ENCODE data around the gene ELMO1.

ELMO1 gene

DNA sequence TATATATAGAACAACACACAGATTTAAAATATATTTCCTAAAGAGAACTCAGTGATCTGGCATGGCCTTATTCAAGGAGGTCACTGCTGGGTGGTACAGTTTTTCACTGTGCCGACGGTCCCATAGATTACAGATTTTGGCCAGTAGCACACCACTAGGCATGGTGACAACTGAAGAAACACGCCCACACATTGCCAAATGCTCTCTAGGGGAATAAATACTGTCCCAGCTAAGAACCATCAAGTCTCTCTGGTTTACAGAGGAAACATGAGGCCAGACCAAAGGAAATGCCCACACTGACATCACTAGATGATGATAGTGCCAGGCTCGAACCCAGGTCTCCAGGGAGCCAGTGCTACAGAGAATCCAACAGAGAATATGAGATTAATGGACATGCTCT is 316.8 kb downstream of the ELMO1 start:
- DNase-seq (ENCODE audit: low read depth), result no peak
- in situ Hi-C loops (cut with HindIII; ENCODE audit: low sequenced_read_pairs), result no loop called here
- H3K4me3 ChIP-seq (ENCODE audit: low read depth, low read length), result no peak overlapping the region
- TF ChIP-seq, protein P1, sequence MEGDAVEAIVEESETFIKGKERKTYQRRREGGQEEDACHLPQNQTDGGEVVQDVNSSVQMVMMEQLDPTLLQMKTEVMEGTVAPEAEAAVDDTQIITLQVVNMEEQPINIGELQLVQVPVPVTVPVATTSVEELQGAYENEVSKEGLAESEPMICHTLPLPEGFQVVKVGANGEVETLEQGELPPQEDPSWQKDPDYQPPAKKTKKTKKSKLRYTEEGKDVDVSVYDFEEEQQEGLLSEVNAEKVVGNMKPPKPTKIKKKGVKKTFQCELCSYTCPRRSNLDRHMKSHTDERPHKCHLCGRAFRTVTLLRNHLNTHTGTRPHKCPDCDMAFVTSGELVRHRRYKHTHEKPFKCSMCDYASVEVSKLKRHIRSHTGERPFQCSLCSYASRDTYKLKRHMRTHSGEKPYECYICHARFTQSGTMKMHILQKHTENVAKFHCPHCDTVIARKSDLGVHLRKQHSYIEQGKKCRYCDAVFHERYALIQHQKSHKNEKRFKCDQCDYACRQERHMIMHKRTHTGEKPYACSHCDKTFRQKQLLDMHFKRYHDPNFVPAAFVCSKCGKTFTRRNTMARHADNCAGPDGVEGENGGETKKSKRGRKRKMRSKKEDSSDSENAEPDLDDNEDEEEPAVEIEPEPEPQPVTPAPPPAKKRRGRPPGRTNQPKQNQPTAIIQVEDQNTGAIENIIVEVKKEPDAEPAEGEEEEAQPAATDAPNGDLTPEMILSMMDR (IDR thresholded peaks at IDR 0.05; ENCODE audit: low read depth, low read length, missing control alignments), result no peak

DNA sequence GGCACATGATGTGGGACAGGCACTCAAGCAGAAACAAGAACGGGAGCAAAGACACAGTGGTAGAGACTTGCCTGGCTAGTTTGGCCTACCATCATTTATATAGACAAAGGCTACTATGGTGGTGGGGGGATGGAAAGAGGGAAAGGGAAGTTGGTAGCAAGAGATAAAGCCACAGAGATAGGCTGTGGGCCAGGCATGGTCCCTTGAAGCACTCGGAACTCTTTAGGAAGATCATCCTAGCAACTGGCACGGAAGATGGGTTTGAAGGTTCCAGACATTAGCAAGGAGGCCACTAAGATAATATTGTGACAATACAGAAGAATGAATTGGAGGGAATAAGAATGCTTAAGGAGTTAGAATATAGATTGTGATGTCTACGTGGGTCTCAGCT is 319.6 kb downstream of the ELMO1 start:
- TF ChIP-seq, protein P1 (IDR thresholded peaks at IDR 0.05; ENCODE audit: low read depth, low read length, missing control alignments), result no peak
- in situ Hi-C loops (cut with HindIII; ENCODE audit: low sequenced_read_pairs), result no loop called here

DNA sequence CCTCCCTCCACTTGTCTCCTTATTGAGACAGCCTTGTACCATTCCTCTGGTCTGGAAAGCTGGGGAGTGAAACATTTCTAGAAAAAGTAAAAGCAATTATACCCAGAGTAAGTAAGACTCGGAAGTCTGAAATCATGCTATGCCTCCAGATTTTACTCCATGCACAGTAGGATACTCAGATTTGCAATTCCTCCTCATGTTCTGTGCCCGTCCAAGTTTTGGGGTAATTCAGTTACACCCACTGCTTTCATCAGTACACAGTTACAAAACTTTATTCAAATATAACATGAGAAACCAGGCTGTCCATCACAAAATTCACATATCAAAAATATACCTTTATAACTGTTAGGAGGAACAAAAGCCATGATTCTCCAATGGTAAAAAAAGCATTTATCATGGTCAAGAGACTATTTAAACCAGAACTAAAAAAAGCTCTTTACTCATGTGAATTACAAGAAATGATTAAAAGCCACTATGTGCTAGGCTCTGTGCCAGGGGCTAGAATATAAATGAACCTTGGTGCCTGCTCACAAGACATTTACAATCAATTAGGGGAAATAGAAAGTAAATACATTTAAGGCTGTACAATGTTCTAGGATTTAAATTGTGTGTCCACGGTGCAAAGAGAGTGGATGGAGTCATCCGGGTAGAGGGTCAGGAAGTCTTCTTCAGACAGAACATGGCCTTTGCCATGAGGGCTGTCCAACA is 320.2 kb downstream of the ELMO1 start:
- peak; percentile 16 for DNase-seq (ENCODE audit: low read depth)
- no peak overlapping the region for H3K4me3 ChIP-seq (ENCODE audit: low read depth, low read length)
- TF ChIP-seq, protein P1 (IDR thresholded peaks at IDR 0.05; ENCODE audit: low read depth, low read length, missing control alignments), result no peak
- in situ Hi-C loops (cut with HindIII; ENCODE audit: low sequenced_read_pairs), result no loop called here

More for the DNA sequence above, 319.6 kb downstream of the ELMO1 start:
- H3K4me3 ChIP-seq (ENCODE audit: low read depth, low read length), result no peak overlapping the region
- DNase-seq (ENCODE audit: low read depth), result no peak

DNA sequence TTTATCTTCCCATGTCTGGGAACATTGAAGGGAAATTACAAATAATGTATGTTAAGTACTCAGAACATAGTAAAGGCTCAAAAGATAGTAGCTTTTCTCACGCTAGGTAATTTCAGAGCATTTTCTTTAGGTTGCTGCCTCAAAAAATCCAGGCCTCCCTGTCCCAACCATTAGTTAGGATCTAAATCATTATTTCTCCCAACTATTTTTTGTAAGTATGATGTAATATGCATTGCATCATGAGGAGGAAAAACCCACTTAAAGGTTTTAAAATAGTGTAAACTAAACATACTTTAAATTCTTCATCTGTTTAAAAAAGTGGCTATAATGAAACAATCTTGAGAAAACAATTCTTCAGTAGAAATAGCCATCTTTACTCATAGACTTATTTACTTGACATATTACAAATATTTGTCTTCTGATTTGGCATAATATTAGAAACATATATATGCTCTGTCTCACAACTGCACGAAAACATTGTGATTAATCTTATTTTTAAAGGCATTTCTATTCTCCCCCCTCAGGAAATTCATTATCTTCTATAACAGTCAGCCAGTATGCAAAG is 329.3 kb downstream of the ELMO1 start:
- in situ Hi-C loops (cut with HindIII; ENCODE audit: low sequenced_read_pairs), result no loop called here
- no peak for DNase-seq (ENCODE audit: low read depth)
- TF ChIP-seq, protein P1 (IDR thresholded peaks at IDR 0.05; ENCODE audit: low read depth, low read length, missing control alignments), result no peak
- no peak overlapping the region for H3K4me3 ChIP-seq (ENCODE audit: low read depth, low read length)

DNA sequence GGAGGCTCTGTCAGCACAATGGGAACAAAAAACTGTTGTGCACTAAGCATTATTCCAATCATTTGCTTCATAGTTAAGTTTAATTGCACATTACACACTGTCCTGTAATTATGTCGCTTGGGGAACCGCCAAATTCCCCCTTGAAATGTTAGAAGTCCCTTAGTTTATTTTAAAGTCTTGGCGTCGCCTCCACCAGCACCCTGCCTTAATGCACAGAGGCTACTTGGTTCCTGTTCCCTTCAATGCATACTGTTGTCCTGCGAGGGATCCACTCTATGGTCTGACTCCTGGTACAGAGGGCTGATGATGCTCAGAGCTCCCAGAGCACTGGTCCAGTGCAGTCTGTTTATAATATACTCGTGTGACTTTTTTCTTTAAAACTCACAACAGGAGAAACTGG is 330.7 kb downstream of the ELMO1 start:
- TF ChIP-seq, protein P1 (IDR thresholded peaks at IDR 0.05; ENCODE audit: low read depth, low read length, missing control alignments), result no peak
- in situ Hi-C loops (cut with HindIII; ENCODE audit: low sequenced_read_pairs), result no loop called here
- H3K4me3 ChIP-seq (ENCODE audit: low read depth, low read length), result no peak overlapping the region
- no peak for DNase-seq (ENCODE audit: low read depth)

DNA sequence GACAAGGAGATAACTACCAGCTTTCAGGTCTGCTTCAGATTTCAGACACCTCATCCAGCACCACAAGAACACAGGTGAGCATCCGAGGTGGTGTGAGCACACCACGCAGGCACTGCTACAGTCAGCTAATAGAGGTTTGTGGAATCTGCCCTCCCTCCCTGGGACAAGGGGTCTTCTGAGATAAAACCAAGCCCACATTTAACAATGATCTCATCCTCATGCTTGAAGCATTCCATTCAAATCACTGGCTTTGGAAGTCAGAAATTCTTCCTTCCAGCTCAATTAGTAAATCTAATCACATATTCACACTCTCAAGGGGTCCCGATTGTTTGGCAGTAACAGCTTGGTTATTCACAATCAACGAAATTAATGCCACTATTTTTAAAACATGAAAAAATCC is 331.4 kb downstream of the ELMO1 start:
- in situ Hi-C loops (cut with HindIII; ENCODE audit: low sequenced_read_pairs), result no loop called here
- no peak for DNase-seq (ENCODE audit: low read depth)
- TF ChIP-seq, protein P1 (IDR thresholded peaks at IDR 0.05; ENCODE audit: low read depth, low read length, missing control alignments), result no peak
- H3K4me3 ChIP-seq (ENCODE audit: low read depth, low read length), result no peak overlapping the region

Measured in astrocyte of the cerebellum (primary cell).